GM23248 (cell line): ENCODE data around the gene SLC25A39. TPM values are rescaled to one million over a fixed set of nuclear protein-coding genes. Genes with fewer than 3 reads are reported as not detected.

Experiments used
- DNase-seq: peaks from one replicate; pipeline ENCODE4 v3.0.0-alpha.2; 2015
- H2AFZ ChIP-seq: fragments of 200-600 bp; sonication (generic); 2 replicates; pipeline ENCODE4 v1.6.1; 2016; ENCODE audit warnings: antibody characterized with exemption
- H3F3A ChIP-seq: fragments of 200-600 bp; sonication (generic); 2 replicates; pipeline ENCODE4 v1.6.1; 2016; ENCODE audit warnings: mild to moderate bottlenecking, antibody characterized with exemption, mixed run types; ENCODE audit not compliant: insufficient read depth
- H3K27ac ChIP-seq: fragments of 200-600 bp; sonication (generic); 2 replicates; pipeline ENCODE4 v1.5.1; 2016; ENCODE audit warnings: mild to moderate bottlenecking
- H3K27me3 ChIP-seq: fragments of 200-600 bp; sonication (generic); replicated peaks from 2 replicates; pipeline ENCODE4 v1.6.1; 2016; ENCODE audit warnings: mild to moderate bottlenecking; ENCODE audit not compliant: insufficient read depth
- H3K36me3 ChIP-seq: fragments of 200-600 bp; sonication (generic); 2 replicates; pipeline ENCODE4 v1.6.1; 2016; ENCODE audit warnings: low read depth, mild to moderate bottlenecking
- H3K4me1 ChIP-seq: fragments of 200-600 bp; sonication (generic); 2 replicates; pipeline ENCODE4 v1.6.1; 2016; ENCODE audit warnings: mild to moderate bottlenecking; ENCODE audit not compliant: insufficient read depth
- H3K4me2 ChIP-seq: fragments of 200-600 bp; sonication (generic); one replicate; pipeline ENCODE4 v1.6.1; 2016; ENCODE audit warnings: mild to moderate bottlenecking; ENCODE audit not compliant: unreplicated experiment
- H3K4me3 ChIP-seq: fragments of 200-600 bp; sonication (generic); 2 replicates; pipeline ENCODE4 v1.5.1; 2016; ENCODE audit warnings: mild to moderate bottlenecking
- H3K79me2 ChIP-seq: fragments of 200-600 bp; sonication (generic); 2 replicates; pipeline ENCODE4 v1.6.1; 2016; ENCODE audit warnings: mild to moderate bottlenecking; ENCODE audit not compliant: insufficient read depth
- H3K9ac ChIP-seq: fragments of 200-600 bp; sonication (generic); 2 replicates; pipeline ENCODE4 v1.6.1; 2016; ENCODE audit warnings: mild to moderate bottlenecking
- H3K9me2 ChIP-seq: fragments of 200-600 bp; sonication (generic); 2 replicates; pipeline ENCODE4 v1.6.1; 2016; ENCODE audit warnings: mixed run types, mild to moderate bottlenecking, moderate library complexity; ENCODE audit not compliant: insufficient read depth
- H3K9me3 ChIP-seq: fragments of 200-600 bp; sonication (generic); one replicate; pipeline ENCODE4 v1.6.1; 2017; ENCODE audit warnings: low read depth
- H4K20me1 ChIP-seq: fragments of 200-600 bp; sonication (generic); 2 replicates; pipeline ENCODE4 v1.6.0; 2016; ENCODE audit not compliant: insufficient read depth
- EZH2 ChIP-seq: fragments of 200-600 bp; sonication (generic); IDR thresholded peaks from 2 replicates; pipeline ENCODE4 v1.6.1; 2018; ENCODE audit warnings: antibody characterized with exemption, mild to moderate bottlenecking; ENCODE audit not compliant: insufficient read depth, poor library complexity, severe bottlenecking
- EZH2phosphoT487 ChIP-seq: fragments of 200-600 bp; sonication (generic); IDR thresholded peaks from 2 replicates; pipeline ENCODE4 v1.6.1; 2018; ENCODE audit warnings: antibody characterized with exemption, moderate library complexity, mild to moderate bottlenecking, low read depth; ENCODE audit not compliant: insufficient read depth
- WGBS, 2 experiments: methylation state at CpG; one replicate each; pipeline ENCODE4 v1.1.6; 2015 to 2017; ENCODE audit warnings: low lambda C conversion rate in 2 of 2, low coverage in 1 of 2; ENCODE audit errors: missing lambda C conversion rate in 2 of 2; 5-methylcytosine and 5-hydroxymethylcytosine counted together
- in situ Hi-C: fragments of 300-500 bp; cut with MboI; formaldehyde crosslinking; loops from 2 replicates; pipeline ENCODE4 v1.15.0; 2020
- polyA plus RNA-seq: library from polyadenylated mRNA; unstranded; fragments of >200 nt; fragmentation: Nextera tagmentation; extraction: Ambion mirVana; gene quantifications from 2 replicates; pipeline ENCODE4 v1.2.1, GENCODE V29; 2016
- total RNA-seq: library from RNA; depleted of rRNA; stranded (reverse); fragments of >200 nt; shearing (Covaris generic); gene quantifications from 2 replicates; pipeline ENCODE4 v1.2.3, GENCODE V29; 2014

The SLC25A39 gene
- total and polyA plus RNA-seq, 2 experiments from 2014 or later = 117 to 118 TPM

GRCh38 chr17:44317545-44317944, 7.1 kb downstream of the SLC25A39 start:
- no peaks in the 10 kb centered on the region for H3K9me3 ChIP-seq
- WGBS, 2 experiments = 89 to 92% methylated on average over 6 of the region's 6 CpGs
- DNase-seq = no peak
- H4K20me1 ChIP-seq = no peaks in the 10 kb centered on the region
- no peak overlapping the region for H3K4me3 ChIP-seq
- no peaks in the 10 kb centered on the region for H3K36me3 ChIP-seq
- H3K79me2 ChIP-seq = no peaks in the 10 kb centered on the region
- H3K9ac ChIP-seq = no peak overlapping the region
- no peaks in the 10 kb centered on the region for H3K9me2 ChIP-seq
- peaks cover 16% of the 10 kb centered on the region for H3K27me3 ChIP-seq
- H2AFZ ChIP-seq = no peak overlapping the region
- no peak overlapping the region for H3K27ac ChIP-seq
- H3K4me1 ChIP-seq = no peaks in the 10 kb centered on the region
- TF ChIP-seq EZH2 = no peak
- no peak overlapping the region for H3K4me2 ChIP-seq
- in situ Hi-C loops = no loop called here
- H3F3A ChIP-seq = no peaks in the 10 kb centered on the region

GRCh38 chr17:44315760-44316731, 8.6 kb downstream of the SLC25A39 start:
- WGBS, 2 experiments = 9 to 10% methylated on average over 36 to 37 of the region's 38 CpGs
- TF ChIP-seq EZH2phosphoT487 (no peak), EZH2 (peak; percentile 65)
- Histone ChIP-seq H3K27ac (no peak overlapping the region), H3K9ac (no peak overlapping the region), H3K79me2 (no peaks in the 10 kb centered on the region), H3K9me2 (no peaks in the 10 kb centered on the region), H3K27me3 (peaks cover 16% of the 10 kb centered on the region), H3K9me3 (no peaks in the 10 kb centered on the region), H3K4me3 (peak overlapping the region; percentile 48), H3K4me1 (no peaks in the 10 kb centered on the region), H3K36me3 (no peaks in the 10 kb centered on the region), H3K4me2 (peak overlapping the region; percentile 53), H4K20me1 (no peaks in the 10 kb centered on the region), H2AFZ (no peak overlapping the region), H3F3A (no peaks in the 10 kb centered on the region)
- no peak for DNase-seq
- in situ Hi-C loops = no loop called here

GRCh38 chr17:44314869-44315661, 9.6 kb downstream of the SLC25A39 start:
- DNase-seq = peak; percentile 70
- WGBS, 2 experiments = 2 to 4% methylated on average over 40 to 55 of the region's 81 CpGs
- Histone ChIP-seq H3K9me3 (no peaks in the 10 kb centered on the region), H3K9me2 (no peaks in the 10 kb centered on the region), H3K9ac (no peak overlapping the region), H3K4me1 (no peaks in the 10 kb centered on the region), H3K79me2 (no peaks in the 10 kb centered on the region), H3K27me3 (peaks cover 16% of the 10 kb centered on the region), H2AFZ (no peak overlapping the region; the same call in 1 of the 2 replicates), H3F3A (no peaks in the 10 kb centered on the region), H3K27ac (no peak overlapping the region), H3K36me3 (no peaks in the 10 kb centered on the region), H3K4me2 (peak overlapping the region; percentile 53), H3K4me3 (peak overlapping the region; percentile 48), H4K20me1 (no peaks in the 10 kb centered on the region)
- in situ Hi-C loops = no loop called here
- TF ChIP-seq EZH2 = no peak
- no peak for TF ChIP-seq EZH2phosphoT487

- no peak for DNase-seq
- Histone ChIP-seq H2AFZ (no peak overlapping the region), H3K4me1 (no peaks in the 10 kb centered on the region), H3K79me2 (no peaks in the 10 kb centered on the region), H3K36me3 (no peaks in the 10 kb centered on the region), H3K4me2 (no peak overlapping the region), H3K4me3 (no peak overlapping the region), H3K9me3 (no peaks in the 10 kb centered on the region), H3F3A (no peaks in the 10 kb centered on the region), H3K9me2 (no peaks in the 10 kb centered on the region), H3K9ac (no peak overlapping the region), H4K20me1 (no peaks in the 10 kb centered on the region), H3K27me3 (peaks cover 16% of the 10 kb centered on the region), H3K27ac (no peak overlapping the region)
- TF ChIP-seq EZH2 = no peak
- no peak for TF ChIP-seq EZH2phosphoT487
- in situ Hi-C loops = no loop called here
- 12% methylated on average over 10 to 11 of the region's 11 CpGs for WGBS, 2 experiments
Observed at GRCh38 chr17:44314524-44314868, 10.1 kb downstream of the SLC25A39 start.
